ENCODE data around the gene TM7SF2. TPM values are rescaled to one million over a fixed set of nuclear protein-coding genes. Genes with fewer than 3 reads are reported as not detected.
A peak's percentile ranks its signal among the peaks of the same experiment; 100 is the strongest.

The TM7SF2 gene
- total RNA-seq, 1 experiment from 2014 or later = 74.8 TPM

DNA sequence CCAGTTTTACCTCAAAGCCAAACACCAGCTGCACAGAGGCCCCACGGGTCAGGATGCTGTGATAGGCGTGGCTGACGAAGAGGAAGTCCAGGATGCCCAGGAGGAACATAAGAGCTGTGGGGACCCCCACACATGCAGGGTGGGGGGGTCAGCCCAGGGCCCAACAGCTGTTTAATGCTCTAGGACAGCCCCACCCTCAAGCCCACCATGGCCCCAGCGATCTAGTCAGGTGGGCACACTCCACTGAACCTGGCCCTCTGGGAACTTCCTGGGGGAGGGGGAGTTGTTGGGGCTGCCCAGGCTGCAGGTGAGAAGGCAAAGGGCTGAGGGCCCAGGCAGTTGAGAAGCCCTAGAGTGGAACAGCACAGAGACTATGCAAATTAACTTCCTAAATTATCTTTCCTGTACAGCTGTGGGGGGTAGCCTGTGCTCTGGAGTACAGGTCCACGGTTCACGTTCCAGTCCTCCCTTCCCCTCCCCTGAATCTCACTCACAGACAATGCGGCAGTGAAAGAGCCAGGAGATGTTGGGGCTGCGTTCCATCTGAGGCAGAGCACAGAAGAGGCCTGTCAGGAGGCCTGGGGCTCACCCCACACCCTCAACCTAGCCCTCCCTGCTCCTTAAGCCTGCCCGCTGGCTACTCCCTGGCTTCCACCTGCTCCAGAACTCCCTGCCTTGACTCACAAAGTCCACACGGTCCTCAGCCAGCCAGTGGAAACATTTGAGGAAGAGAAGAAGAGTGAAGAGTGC lies 20.7 kb downstream of the TM7SF2 start:
- H3K27me3 ChIP-seq (ENCODE audit: insufficient read depth, low read length) = no peaks in the 10 kb centered on the region
- peak overlapping the region; percentile 93 to 95; a peak in 3 of 5 replicates for H3K4me3 Mint-ChIP-seq
- no peaks in the 10 kb centered on the region for H3K4me1 ChIP-seq (ENCODE audit: insufficient read depth, low read length)
- H3K79me1 ChIP-seq (ENCODE audit: insufficient read depth, low read depth, low read length, poor library complexity, severe bottlenecking) = no peaks in the 10 kb centered on the region
- no peak overlapping the region for H4K5ac ChIP-seq (ENCODE audit: insufficient read length, low read depth, low read length)
- no peak overlapping the region for H4K8ac ChIP-seq (replicated peaks; ENCODE audit: insufficient read length, low read depth, low read length)
- no peak overlapping the region for H3T11ph ChIP-seq (ENCODE audit: low read length)
- no peak overlapping the region for H3K4ac ChIP-seq (ENCODE audit: low read depth, low read length)
- no peaks in the 10 kb centered on the region for H4K20me1 ChIP-seq (ENCODE audit: control insufficient read depth, insufficient read depth, insufficient read length)
- no peak overlapping the region for H2BK15ac ChIP-seq (ENCODE audit: low read depth, low read length)
- no peak overlapping the region for H4K91ac ChIP-seq (ENCODE audit: insufficient read length, low read depth, low read length)
- H3K79me2 ChIP-seq (ENCODE audit: insufficient read depth, low read length) = no peaks in the 10 kb centered on the region
- H3K18ac ChIP-seq (ENCODE audit: insufficient read length, low read depth, low read length) = no peak overlapping the region
- peak overlapping the region in 2 of 3 experiments; percentile 83 to 100; a peak in 2 of 7 replicates for H3K27ac Mint-ChIP-seq
- no peaks in the 10 kb centered on the region; a peak in 1 of 5 replicates for H3K9me3 Mint-ChIP-seq
- H3K4me2 ChIP-seq (ENCODE audit: insufficient read depth, insufficient read length, low read length) = no peak overlapping the region
- no peak overlapping the region for H3K9ac ChIP-seq (ENCODE audit: extremely low read depth, insufficient read length, low read length)
- peaks cover 19 to 23% of the 10 kb centered on the region in 2 experiments for H3K4me1 Mint-ChIP-seq
- no peak overlapping the region for H2AFZ ChIP-seq (ENCODE audit: low read length)
- WGBS (ENCODE audit: extremely low coverage, insufficient read length, low lambda C conversion rate) = no CpG with 5 or more reads among the region's 10 CpGs
- DNase-seq = no peak
- no peaks in the 10 kb centered on the region for H3K27me3 Mint-ChIP-seq (ENCODE audit: low read depth)
- no peak overlapping the region for H2BK120ac ChIP-seq (ENCODE audit: low read depth, low read length, poor library complexity, severe bottlenecking)
- H3K23ac ChIP-seq (ENCODE audit: insufficient read length, low read depth, low read length) = no peak overlapping the region
- H2BK12ac ChIP-seq (ENCODE audit: insufficient read length, low read depth, low read length) = no peak overlapping the region
- peaks cover 5 to 36% (median 32%) of the 10 kb centered on the region in 3 experiments; a peak in 6 of 7 replicates for H3K36me3 Mint-ChIP-seq (ENCODE audit: insufficient read depth in 1 of 3, low read depth in 3 of 3)
- no peak overlapping the region for H3K14ac ChIP-seq (ENCODE audit: insufficient read depth, low read length)
- TF ChIP-seq, protein P1, sequence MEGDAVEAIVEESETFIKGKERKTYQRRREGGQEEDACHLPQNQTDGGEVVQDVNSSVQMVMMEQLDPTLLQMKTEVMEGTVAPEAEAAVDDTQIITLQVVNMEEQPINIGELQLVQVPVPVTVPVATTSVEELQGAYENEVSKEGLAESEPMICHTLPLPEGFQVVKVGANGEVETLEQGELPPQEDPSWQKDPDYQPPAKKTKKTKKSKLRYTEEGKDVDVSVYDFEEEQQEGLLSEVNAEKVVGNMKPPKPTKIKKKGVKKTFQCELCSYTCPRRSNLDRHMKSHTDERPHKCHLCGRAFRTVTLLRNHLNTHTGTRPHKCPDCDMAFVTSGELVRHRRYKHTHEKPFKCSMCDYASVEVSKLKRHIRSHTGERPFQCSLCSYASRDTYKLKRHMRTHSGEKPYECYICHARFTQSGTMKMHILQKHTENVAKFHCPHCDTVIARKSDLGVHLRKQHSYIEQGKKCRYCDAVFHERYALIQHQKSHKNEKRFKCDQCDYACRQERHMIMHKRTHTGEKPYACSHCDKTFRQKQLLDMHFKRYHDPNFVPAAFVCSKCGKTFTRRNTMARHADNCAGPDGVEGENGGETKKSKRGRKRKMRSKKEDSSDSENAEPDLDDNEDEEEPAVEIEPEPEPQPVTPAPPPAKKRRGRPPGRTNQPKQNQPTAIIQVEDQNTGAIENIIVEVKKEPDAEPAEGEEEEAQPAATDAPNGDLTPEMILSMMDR (conservative IDR thresholded peaks at IDR 0.05) = no peak
- H3K9me3 ChIP-seq (ENCODE audit: control insufficient read depth, low read depth, low read length) = no peaks in the 10 kb centered on the region
- H3K23me2 ChIP-seq (ENCODE audit: insufficient read length, low read depth, low read length, poor library complexity, severe bottlenecking) = peaks cover 14% of the 10 kb centered on the region
- no peak overlapping the region for H3K27ac ChIP-seq (ENCODE audit: insufficient read length, low read depth, low read length)
- H2BK5ac ChIP-seq (ENCODE audit: insufficient read length, low read length) = no peak overlapping the region
- no peak overlapping the region for H2AK5ac ChIP-seq (ENCODE audit: insufficient read length, low read length)
- H2BK20ac ChIP-seq (ENCODE audit: low read depth, low read length, poor library complexity, severe bottlenecking) = no peak overlapping the region
- no peak overlapping the region for H3K56ac ChIP-seq (ENCODE audit: insufficient read length, low read depth, low read length)
